HL-60/S4 treated with phorbol 12-myristate 13-acetate at 8.2 ng/mL for 4 days and 3 days (cell line): ENCODE data around the gene PLD3.
"Not testable (repeated sequence)": the region's sequence is repeated elsewhere in the genome, so short reads cannot be mapped to it uniquely, and the experiment has no call there.

Experiments
- in situ Hi-C: fragments of 300-500 bp; cut with MboI; formaldehyde crosslinking; loops from 2 replicates; pipeline ENCODE4 v1.15.0; 2022; ENCODE audit warnings: low sequenced_read_pairs

Gene PLD3

DNA sequence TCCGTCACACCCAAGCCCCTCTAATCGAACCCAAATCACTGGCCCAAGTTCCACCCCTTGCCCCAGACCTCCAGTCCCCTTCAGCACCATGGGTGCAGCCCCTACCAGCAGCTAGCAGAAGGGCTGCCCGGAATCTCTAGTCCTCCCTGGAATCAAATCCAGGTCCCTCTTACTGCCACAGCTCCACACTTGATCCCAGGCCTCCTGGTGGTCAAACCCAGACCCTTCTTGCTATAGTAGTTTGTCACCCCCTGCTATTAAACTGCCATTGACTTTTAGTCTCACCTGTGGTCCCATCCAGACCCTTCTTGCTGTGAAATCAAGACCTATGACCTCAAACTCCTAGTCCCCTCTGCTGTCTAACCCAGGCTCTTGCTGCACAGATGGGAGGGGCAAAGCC lies 32.8 kb downstream of the PLD3 start:
- in situ Hi-C loops, result no loop called here

DNA sequence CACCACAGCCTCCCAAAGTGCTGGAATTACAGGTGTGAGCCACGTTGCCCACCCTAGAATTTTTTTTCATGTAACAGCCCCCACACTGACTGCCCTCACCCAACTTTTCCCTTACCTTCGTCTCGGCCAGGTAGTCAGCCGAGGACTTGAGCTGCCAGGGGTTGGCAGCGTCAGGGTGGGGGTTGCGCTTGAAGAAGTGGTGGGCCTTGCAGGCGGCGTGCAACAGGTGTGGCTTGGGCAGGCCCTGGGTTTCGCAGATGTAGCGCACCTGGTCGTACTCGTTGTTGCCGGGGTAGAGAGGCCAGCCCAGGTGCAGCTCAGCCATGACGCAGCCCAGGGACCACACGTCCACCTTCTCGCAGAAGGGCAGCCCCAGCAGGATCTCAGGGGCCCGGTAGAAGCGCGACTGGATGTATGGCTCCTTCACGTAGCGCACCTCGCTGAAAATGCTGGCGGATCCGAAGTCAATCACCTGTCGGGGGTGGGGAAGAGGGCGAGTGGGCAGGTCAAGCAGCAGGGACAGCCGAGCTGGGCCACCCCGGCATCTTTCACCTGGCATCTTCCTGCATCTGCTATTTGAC lies 35.3 kb downstream of the PLD3 start:
- in situ Hi-C loops, result no loop called here

DNA sequence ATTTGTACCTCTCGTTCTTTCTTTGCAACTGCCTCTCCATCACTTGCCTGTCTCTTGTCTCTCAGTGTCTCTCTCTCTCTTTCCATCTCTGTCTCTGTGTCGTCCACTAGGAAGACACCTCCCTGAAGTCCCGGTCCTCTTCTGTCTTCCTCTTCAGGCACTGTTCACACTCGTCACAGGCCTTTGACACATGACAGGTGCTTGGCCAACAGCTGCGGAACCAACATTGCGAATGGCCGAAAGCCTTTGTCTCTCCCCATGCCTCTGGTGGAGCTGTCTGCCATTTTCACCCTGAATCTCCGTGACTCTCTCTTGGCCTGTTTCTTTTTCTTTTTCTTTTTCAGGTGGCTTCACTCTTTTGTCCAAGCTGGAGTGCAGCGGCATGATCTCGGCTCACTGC lies 38.7 kb downstream of the PLD3 start:
- in situ Hi-C loops, result no loop called here

DNA sequence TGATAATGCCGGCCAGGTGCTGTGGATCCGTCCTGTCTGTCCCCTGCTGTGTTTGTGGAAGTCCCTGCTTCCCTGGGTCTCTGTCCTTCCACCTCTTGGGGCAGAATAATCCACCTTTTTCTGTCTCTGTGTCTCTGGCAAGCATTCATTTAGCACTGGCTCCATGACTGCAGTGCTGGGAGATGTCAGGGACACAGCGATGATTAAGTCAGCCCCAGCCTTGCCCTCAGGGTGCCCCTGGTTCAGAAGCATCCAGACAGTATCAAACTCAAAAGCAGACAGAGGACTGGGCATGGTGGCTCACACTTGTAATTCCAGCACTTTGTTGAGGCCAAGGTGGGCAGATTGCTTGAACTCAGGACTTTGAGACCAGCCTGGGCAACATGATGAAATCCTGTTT lies 40.0 kb downstream of the PLD3 start:
- in situ Hi-C loops, result no loop called here

DNA sequence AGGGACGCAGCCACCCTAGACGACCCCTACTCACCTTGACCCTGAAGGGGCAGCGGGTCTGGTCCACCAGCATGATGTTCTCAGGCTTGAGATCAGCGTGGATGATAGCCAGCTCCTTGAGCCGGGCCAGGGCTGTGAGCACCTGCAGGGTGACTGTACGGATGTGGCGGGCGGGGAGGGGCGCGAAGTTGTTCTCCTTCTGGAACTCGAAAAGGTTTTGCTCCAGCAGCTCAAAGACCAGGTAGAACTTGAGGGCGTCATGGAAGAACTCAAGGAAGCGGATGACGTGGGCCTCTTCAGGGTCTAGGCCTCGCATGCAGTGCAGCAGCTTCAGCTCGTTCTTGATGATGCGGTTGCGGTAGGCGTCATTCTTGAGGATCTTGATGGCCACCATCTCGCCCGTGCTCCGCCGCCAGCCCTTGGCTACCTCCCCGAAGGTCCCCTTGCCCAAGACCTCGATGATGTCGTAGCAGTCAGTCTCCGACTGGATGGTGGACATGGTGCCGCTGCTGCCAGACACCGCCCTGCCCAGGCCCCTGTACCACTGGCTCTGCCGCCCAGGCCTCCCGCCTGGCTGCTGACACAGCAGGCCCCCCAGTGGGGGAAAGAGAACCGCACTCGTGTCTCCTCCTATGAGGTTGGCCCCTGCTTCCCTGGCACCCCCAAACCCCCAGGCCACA lies 41.0 kb downstream of the PLD3 start:
- in situ Hi-C loops, result no loop called here

DNA sequence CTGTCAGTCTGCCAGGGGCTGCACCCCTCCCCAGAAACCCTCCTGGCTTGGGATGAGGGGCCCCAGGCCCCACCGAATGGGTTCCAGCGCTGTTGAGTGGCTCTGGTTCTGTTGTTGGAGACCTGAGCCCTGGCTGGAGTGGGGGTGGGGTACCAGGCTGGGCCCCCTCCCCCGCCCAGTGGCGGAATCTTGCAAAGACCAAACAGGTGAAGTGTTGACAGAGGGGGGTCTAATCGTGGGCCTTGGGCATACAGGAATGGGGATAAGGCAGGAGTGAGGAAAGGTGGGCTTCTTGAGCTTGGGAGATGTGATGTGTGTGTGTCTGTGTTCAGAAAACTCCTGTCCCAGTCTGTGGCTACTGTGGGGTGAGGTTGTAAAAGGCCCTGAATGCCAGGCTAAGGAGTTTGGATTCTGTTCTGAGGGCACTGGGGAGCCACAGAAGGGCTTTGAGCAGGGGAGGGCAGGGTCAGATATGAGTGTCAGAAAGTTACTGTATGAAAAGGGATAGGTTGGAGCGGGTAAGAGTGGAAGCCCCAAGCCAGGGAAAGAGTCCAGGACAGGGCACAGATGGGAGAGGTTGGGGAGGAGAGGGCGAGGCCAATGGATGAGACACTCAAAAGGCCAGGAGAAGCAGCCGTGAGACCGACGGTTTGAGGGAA lies 41.7 kb downstream of the PLD3 start, which contains the start of gene HIPK4:
Gene HIPK4, minus strand, starts transcription at position 98 of the 659 bp plus-strand sequence. CDS start 279 bp downstream, outside the sequence.
- in situ Hi-C loops, result no loop called here

DNA sequence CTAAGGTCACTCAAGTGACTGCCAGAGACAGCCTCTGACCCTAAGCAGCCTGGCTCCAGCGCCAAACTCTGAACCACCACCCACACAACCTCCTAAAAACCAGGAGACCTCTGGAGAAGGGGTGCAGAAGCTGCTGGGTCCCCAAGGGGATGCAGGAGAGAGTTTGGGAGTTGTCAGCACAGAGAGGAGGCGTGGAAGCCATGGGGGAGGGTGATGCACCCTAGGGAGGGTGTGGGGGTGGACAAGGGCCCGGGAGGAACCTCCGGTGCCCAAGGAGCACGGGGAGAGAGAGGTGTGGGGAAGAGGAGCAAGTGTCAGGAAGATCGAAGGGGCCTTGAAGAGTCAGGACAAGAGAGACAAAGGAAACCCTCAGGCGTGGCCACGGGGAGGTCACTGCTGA lies 43.6 kb downstream of the PLD3 start:
- in situ Hi-C loops, result no loop called here

DNA sequence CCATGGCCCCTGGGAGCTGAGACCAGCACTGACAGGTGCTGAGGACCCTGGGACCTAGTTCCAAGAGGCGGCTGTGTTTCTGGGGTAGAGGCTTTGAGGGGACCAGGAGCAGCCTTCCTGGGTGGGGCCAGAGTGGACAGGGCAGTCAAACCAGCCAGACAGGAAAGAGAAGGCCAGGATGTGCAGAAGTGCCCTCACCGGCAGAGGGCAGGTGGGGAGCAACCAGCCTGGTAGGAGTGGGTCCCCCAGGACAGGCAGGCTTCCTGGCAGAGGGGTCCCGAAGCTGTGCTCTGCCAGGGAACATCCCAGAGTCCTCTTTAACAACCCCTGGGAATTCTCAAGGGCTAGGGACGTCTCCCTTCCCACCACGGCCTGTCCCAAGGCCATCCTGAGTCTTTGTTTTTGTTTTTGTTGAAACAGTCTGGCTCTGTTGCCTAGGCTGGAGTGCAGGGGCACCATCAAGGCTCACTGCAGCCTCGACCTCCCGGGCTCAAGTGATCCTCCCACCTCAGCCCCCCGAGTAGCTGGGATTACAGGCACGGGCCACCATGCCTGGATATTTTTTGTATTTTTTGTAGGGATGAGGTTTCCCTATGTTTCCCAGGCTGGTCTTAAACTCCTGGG lies 44.5 kb downstream of the PLD3 start:
- in situ Hi-C loops, result no loop called here

DNA sequence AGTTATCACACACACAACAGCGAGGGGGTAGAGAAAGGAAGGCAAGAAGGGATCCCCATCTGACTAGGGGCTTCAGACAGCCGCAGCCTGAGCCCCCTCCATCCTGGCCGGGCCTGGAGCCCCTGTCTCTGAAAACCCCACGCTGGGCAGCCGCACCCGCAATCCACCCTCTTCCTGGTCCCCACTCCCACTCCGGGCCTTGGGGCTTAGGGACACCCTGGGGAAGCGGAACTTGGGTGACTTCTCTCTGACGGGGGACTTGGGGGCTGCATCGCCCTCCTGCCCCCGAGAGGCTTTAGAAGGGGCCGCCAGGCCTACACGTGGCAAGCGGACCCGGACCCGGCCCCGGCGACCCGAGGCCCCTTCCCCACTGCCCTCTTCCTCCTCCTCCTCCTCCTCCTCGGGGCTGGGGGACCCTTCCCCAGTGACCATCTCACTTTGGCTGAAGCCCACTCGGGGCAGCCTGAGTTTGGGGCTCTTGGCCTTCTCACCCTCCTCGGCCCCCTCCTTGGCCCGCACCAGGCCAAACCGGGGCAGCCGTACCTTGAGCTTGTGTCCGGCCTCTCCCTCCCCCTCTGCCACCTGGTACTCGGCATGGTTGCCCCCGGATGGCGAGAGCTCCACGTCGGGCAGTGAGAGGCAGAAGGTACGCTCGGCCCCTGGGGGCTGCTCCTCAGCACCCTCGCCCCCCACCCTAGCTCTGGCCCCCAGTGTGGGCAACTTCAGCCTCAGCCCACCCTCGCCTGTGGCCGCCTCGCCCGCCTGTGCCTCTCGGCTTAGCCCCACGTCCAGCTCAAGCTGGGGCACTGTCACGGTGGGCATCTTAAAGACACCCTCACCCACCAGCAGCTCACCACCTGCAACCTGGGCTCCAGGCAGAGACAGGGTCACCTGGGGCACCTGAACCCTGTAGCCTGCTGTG lies 45.7 kb downstream of the PLD3 start:
- in situ Hi-C loops, result no loop called here

DNA sequence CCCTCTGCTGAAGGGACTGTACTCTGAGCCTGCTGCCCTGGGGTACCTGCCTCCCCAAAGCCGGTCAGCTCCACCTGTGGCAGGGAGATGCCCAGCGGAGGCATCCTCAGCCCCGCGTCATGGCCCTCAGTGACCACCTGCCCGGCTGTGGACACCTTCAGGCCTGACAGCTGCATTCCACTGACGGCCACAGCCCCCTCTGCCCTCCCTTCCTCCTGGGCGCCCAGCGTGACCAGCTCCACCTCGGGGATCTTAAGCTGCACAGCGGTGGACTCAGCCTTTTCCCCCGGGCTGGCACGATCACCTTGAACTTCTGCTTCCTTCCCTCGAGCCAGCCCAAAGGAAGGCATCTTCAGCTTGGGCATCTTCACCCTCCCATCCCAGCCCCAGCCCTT lies 46.3 kb downstream of the PLD3 start:
- in situ Hi-C loops, result no loop called here

DNA sequence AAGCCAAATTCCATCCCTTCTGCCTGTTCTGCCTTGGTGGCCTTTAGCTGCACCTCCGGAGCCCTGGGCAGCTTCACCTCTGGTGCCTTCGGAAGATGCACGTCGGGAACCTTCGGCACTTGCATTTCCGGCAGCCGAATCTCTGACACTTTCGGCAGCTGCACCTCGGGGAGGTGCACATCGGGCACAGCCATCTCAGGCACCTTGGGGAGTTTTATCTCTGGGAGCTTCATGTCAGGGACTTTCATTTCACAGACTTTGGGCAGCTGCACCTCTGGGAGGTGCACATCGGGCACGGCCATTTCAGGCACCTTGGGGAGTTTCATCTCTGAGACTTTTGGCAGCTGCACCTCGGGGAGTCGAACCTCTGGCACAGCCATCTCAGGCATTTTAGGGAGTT lies 47.5 kb downstream of the PLD3 start:
- in situ Hi-C loops, result no loop called here

DNA sequence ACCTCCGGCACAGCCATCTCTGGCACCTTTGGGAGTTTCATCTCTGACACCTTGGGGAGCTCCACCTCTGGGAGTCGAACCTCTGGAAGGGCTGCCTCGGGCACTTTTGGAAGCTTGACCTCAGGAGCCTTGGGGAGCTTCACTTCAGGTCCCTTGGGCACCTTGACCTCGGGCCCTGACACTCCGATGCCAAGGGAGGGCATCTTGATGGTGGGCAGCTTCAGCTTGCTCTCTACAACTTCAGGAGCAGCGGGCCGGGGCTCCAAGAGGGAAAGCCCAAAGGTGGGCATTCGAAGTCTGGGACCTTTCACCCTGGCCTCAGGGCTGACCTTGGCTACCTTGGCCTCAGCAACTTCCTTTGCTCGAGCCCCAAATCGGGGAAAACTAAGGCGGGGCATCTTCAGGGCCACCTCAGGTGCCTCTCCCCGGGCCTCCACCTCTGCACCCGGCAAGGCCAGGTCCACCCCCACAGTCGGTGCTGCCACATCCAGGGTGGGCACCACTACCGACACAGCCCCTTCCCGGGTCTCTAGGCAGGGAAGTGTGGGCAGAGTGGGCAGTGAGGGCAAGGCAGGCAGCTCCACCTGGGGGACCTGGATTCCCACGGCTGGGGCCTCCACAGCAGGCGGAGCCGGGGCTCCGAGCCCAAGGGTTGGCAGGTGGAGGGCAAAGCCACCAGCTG lies 48.5 kb downstream of the PLD3 start:
- in situ Hi-C loops, result no loop called here

DNA sequence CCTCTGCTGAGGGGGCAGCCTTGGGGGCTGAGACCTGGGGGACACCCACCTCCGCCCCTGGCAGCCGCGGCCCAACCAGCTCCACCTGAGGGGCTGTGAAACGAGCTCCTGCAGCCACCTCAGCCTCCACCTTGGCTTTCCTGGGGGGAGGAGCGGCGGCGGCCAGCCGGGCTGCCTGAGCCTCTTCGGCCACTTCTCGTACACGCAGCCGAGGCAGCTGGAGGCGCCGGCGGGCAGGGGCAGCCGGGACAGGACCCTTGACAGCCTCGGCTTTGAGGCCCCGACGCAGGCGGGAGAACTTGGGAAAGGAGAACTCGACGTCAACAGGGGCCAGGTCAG lies 49.0 kb downstream of the PLD3 start:
- in situ Hi-C loops, result no loop called here

DNA sequence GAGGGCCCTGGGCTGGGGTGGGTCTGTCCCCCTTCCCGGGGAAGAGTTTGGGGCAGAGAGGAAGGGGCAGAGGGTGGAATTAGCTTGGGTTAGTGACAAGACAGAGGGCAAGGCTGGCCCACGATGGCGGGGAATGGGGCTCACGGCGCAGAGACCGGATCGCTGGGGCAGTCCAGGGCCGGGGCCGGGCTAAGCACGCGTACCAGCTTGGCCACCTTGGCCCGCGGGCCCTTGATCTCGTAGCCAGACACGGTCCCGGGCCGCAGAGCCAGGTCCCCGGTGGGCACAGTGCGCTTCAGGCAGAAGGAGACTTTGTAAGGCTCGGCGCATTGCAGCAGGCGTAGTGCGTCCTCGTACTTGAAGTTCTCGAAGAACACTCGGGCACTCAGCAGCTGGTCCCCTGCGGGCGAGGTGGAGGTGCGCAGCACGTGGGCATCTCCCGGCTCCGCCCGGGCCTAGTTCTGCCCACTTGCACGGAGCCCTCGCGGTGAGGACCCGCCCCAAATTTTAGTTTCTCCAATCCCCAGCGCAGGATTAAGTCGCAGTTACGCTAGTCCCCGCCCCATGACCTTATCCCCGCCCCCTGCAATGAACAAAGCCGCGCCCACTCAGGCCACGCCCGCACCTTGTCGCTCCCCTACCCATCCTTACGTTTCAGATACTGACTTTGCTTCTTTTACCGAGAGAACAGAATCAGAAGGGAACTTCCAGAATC lies 50.1 kb downstream of the PLD3 start:
- in situ Hi-C loops, result no loop called here

DNA sequence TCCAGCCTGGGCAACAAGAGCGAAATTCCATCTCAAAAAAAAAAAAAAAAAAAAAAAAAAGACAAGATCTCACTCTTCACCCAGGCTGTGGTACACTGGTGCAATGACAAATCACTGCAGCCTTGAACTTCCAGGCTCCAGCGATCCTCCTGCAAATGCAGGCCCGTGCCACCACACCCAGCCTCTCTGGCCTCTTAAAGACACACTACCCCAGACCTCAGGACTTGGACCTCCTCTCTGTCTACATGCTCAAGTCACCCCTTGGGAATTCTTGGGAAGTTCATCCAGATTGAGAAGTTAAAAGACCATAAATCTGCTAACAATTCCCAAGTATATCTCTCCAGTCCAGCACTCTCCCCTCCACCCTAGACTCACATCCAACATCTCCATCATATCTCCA lies 52.1 kb downstream of the PLD3 start:
- in situ Hi-C loops, result no loop called here

DNA sequence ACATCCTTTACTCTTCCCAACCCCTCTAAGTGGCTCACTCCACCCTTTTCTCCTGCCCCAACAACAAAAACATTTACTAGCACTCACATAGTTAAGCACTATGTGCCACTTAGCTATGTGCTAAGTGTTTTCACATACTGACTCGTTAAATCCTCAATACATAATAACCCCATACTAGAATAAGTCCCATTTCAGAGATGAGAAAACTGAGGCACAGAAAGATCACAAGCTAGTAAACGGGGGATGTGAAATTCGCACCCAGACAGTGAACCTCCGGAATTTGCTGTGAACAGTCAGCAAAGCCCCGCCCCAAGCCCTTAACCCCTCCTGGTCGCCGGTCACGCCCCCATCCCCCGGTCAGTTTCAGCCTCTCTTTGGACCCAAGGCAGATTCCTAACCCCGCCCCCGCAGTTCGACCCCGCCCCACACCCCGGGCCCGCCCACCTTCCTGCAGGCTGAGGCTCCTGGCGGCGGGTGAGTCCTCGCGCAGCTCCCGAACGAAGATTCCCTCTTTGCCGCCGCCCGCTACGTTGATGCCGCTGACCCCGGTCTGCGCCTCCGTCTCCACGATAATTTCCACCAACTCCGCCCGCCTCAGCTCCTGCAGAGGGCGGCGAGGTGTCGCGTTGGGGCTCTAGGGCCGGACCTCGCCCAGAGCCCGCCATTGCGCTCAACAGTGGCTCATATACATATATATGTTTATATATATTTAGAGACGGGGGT lies 54.9 kb downstream of the PLD3 start:
- in situ Hi-C loops, result no loop called here

DNA sequence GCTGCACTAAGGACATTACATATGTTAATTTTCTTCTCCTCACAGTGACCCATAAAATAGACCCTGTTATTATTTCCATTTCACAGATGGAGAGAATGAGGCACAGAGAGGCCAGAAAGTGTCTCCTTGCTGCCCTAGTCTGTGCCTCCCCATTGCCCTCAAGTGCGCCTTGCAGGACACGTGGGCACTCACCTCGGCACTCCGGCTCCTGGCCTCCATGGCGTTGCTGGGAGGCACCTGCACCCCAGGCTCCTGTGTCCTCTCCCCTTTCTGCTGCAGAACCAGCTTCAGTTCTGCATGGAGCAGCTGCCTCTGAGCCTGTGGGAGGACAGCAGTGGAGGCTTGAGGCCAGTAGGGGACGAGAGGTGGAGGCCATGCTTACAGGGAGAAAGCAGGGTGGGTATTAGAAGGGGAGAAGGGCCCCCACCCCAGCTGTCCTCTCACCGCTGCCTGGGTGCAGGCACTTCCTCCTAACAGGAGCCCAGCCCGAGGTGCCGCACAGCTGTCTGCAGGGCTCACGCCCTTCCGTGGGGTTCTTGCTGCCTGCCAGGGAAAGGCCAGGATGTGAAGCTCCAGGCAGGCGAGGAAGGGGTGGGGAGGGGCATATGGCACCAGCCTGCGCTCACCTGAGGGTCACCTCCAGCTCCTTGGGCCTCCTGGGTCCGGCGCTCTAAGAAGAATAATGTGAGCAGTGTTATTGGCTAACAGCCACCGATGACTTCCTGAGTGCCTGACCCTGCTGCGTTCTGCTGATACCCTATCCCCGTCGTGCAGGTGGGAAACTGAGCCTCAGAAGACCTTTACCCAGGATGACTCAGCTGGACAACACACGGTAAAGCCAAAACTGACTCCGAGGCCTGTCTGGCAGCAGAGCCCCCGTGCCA lies 59.5 kb downstream of the PLD3 start:
- in situ Hi-C loops, result no loop called here

DNA sequence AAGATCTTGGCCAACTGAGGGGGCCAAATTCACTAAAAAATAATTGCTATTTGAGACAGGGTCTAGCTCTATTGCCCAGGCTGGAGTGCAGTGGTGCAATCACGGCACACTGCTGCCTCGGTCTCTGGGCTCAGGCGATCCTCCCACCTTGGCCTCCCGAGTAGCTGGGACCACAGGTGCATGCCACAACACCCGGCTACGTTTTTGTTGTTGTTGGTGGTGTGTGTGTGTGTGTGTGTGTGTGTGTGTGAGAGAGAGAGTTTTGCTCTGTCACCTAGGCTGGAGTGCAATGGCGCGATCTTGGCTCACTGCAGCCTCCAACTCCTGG lies 60.1 kb downstream of the PLD3 start:
- in situ Hi-C loops, result not testable (repeated sequence)
